GM12801 (cell line): ENCODE results near the gene BABAM2.

Experiments
- TF ChIP-seq, protein P1 (sequence below): IDR thresholded peaks from one replicate; pipeline ENCODE4 v1.5.1; 2011; ENCODE audit warnings: control low read depth; ENCODE audit not compliant: insufficient read length; ENCODE audit errors: extremely low read depth

Gene BABAM2

DNA sequence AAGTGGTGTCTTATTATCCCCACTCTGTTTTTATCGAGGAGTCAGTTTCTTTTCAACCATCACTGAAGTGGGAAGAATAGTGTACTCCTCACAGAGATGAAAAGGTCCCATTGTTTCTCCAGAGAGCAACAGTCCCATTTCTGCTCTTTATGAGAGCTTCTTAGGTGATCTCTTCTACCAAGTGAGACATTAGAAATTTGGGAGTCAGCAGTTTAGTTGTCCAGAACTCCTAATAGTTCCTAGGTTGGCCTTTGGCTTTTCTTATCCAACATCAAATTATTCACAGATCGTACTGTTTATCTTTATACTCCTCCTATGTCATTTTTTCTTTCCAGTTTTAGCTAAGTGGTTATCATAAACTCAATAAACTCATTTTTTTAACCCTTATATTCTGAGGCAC, 213.1 kb downstream of the BABAM2 start:
- TF ChIP-seq, protein P1, sequence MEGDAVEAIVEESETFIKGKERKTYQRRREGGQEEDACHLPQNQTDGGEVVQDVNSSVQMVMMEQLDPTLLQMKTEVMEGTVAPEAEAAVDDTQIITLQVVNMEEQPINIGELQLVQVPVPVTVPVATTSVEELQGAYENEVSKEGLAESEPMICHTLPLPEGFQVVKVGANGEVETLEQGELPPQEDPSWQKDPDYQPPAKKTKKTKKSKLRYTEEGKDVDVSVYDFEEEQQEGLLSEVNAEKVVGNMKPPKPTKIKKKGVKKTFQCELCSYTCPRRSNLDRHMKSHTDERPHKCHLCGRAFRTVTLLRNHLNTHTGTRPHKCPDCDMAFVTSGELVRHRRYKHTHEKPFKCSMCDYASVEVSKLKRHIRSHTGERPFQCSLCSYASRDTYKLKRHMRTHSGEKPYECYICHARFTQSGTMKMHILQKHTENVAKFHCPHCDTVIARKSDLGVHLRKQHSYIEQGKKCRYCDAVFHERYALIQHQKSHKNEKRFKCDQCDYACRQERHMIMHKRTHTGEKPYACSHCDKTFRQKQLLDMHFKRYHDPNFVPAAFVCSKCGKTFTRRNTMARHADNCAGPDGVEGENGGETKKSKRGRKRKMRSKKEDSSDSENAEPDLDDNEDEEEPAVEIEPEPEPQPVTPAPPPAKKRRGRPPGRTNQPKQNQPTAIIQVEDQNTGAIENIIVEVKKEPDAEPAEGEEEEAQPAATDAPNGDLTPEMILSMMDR = no peak

DNA sequence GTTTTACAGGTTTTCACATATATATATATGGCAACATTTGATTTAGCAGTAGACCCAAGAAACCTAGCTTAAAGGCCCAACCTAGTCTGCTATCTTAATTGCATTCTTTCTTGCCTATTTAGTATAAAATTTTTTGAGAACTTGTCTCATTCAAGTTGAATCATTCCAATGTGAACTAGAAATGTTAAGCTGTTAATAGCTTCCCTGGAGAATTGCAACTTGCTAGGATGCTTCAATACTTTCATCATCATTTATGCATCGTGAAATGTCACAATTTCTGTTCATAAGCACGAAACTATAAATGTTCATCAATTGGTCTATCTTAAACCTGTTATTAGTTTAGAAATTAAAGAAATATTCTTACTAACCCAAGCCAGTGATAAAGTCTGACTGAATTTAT, 217.6 kb downstream of the BABAM2 start:
- TF ChIP-seq, protein P1 = no peak

DNA sequence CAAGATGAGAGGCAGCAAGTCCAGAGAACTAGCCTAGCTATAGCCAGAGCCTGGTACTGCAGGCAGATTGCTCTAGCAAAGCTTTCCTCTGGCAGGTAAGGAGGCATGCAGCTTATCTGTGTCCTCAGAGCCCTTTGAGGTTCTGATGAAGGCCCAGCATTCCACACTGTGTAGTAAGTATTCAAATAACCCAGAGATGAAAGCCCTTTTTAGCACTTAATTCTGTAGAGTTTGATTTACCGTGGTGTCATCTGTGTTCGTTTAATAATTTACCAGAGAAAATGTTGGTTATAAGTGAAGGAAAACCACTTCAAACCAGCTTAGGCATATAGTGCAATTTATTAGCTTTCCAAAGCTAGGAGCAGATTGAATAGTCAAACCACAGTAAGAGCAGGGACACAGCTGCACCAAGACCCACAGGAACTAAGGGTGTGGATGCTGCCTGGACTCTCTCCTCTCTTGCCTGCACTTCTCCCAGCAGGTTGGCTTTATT, 226.6 kb downstream of the BABAM2 start:
- TF ChIP-seq, protein P1 = no peak

DNA sequence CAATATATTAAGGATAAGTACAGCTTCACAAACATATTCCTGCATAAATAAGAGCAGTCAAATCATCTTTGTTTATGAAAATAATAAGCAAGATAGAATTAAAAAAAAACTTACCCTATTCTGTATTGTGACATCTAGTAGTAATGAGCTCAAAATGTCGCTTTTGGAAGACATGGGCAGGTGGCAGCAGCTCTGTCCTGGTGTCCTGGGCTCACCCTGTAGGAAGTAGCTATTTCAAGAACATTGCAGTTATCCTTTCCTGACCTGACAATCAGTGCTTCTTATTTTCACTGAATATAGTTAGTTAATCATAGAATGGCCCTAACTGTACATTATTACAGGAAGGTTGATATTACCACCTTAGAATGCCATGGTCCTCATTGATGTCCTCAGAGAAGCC, 229.1 kb downstream of the BABAM2 start:
- TF ChIP-seq, protein P1 = no peak

DNA sequence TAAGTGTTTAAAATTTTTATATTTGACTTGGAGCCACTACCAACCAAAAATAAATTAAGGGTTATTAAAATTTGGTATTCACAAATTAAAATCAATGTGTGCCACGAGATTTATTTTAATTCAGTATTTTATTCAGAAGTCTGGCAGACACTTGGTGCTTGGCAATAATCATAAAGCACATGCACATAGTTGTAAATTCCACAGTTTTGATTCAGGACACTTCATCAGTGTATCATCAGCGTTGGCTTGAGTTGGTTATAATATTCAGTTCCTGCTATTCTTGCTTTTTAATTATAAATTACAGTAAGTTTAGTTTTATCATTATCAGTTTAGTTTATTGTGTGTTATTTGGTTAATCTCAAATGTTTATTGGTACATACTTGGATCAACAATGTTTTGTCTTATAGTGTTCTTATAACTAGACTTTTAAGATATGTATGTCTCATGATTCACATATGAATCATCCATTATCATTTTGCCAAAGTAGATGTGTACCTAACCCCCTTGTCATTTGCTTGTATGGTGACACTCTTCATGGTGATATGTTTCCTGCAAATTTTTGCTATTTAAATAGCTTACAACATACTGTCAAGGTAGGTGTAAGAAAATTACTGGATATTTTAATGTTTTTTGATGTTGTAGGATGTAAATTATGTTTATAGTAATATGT, 237.9 kb downstream of the BABAM2 start:
- TF ChIP-seq, protein P1 = no peak

DNA sequence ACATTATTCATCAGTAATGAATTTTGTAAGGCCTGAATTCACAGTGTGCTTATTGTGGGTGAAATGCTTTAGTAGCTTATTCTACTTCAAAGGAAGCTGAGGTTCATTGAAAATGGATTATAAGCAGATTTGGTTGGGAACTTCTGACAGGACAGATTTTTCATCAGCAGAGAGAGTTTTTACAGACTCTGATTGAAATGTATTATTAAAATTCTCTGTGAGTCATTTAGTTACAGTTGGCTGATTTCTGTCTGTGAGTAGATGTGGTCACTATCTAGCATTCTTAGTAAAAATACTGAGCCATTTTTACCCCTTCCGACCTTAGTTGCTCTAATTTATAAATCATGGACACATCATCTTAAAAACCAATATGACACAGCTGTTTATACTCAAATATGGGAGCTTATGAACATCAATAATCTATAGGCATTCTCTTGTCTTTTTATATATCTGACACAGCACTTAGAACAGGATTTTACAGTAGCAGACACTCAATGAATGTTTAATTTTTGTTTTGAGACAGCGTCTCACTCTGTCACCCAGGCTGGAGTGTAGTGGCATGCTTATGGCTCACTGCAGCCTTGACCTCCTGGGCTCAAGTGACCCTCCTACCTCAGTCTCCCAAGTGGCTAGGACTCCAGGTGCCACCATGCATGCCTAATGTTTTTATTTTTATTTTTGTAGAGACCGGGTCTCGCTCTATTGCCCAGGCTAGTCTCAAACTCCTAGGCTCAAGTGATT, 239.6 kb downstream of the BABAM2 start:
- TF ChIP-seq, protein P1 = no peak

DNA sequence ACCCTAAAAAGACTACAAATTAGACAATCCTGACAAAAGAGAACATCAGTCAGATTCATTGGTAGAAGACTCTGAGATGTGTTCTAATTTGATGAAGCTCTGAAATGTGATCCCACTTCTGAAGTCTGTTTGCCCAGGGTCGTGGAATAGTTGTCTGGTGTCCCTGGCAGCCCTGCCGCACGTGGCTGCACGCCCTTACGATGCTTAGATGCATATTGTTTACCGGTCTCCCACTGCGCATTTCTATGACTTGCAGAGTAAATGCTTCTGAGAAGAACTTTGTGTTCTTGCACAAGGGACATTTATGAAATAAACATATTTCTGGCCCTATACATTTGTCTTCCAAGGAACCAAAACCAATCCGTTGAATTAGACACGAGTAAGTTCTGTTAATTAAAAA, 243.2 kb downstream of the BABAM2 start:
- TF ChIP-seq, protein P1 = no peak
